ENCODE data around the gene SF3A1. TPM values are rescaled to one million over a fixed set of nuclear protein-coding genes. Genes with fewer than 3 reads are reported as not detected.

SF3A1 gene
- total RNA-seq, 2 experiments from 2014 or later, result 225 to 226 TPM

- Mint-ChIP-seq H3K9me3 (no peaks in the 10 kb centered on the region), H3K4me1 (peaks cover 77% of the 10 kb centered on the region), H3K27me3 (no peaks in the 10 kb centered on the region), H3K36me3 (ENCODE audit: low read depth) (peaks cover 19% of the 10 kb centered on the region), H3K4me3 (peak overlapping the region; percentile 77), H3K27ac (peak overlapping the region; percentile 66)
- DNase-seq, result peak; percentile 91
- POLR2A ChIA-PET, result interaction anchor here (0.6 to 16.4 kb wide), 26 partner anchors 11 to 183 kb away, joined by 3 to 253 read pairs (median 5); partner anchors contain the start of genes CCDC157, OSM, RNF215 and SF3A1
- CTCF ChIA-PET, result interaction anchor here (0.6 to 10.7 kb wide), 56 partner anchors 9 to 607 kb away, joined by 3 to 185 read pairs (median 7); partner anchors contain the start of genes CCDC157, LIF, MTFP1 and OSM
Measured at GRCh38 chr22:30287648-30288418, 68.9 kb downstream of the SF3A1 start.

GRCh38 chr22:30286813-30287647 lies 69.7 kb downstream of the SF3A1 start:
- peaks cover 17% of the 10 kb centered on the region for H3K36me3 Mint-ChIP-seq (ENCODE audit: low read depth)
- H3K4me1 Mint-ChIP-seq, result peaks cover 85% of the 10 kb centered on the region
- ChIA-PET POLR2A (interaction anchor here (0.6 to 16.4 kb wide), 16 partner anchors 14 to 182 kb away, joined by 3 to 253 read pairs (median 12); partner anchors contain the start of genes CCDC157, OSM, RNF215 and SF3A1), CTCF (interaction anchor here (0.7 to 10.7 kb wide), 52 partner anchors 10 to 363 kb away, joined by 3 to 185 read pairs (median 10); partner anchors contain the start of genes CCDC157, LIF, MTFP1 and OSM)
- peak overlapping the region; percentile 62 for H3K27ac Mint-ChIP-seq
- H3K9me3 Mint-ChIP-seq, result no peaks in the 10 kb centered on the region
- no peak overlapping the region for H3K4me3 Mint-ChIP-seq
- no peaks in the 10 kb centered on the region for H3K27me3 Mint-ChIP-seq
- peak; percentile 90 for DNase-seq

DNA sequence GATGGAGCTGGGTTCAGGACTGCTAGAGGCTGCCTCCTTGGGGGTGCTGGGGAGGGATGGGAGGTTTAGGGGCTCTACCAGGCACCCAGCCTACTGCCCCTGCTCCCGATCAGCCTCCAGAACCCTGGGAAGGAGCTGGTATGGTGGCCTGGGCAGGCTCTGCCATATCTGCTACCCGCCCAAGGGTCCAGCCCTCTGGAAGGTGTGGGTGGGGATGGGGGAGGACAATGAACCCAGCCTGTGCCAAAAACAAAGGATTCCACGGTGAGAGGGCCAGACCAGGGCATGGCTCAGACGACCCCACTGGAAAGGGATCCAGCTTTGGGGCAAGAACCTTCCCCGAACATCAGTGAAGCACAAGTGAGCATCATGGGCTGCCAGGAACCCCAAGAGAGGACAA lies 70.4 kb downstream of the SF3A1 start:
- Mint-ChIP-seq H3K9me3 (no peaks in the 10 kb centered on the region), H3K4me3 (no peak overlapping the region), H3K4me1 (peaks cover 83% of the 10 kb centered on the region), H3K36me3 (ENCODE audit: low read depth) (peaks cover 14% of the 10 kb centered on the region), H3K27me3 (no peaks in the 10 kb centered on the region), H3K27ac (no peak overlapping the region)
- DNase-seq, result no peak
- ChIA-PET POLR2A (interaction anchor here (1.0 to 16.4 kb wide), 5 partner anchors 10 to 181 kb away, joined by 3 to 253 read pairs (median 3); partner anchors contain the start of gene OSM), CTCF (interaction anchor here (0.7 to 10.7 kb wide), 10 partner anchors 18 to 198 kb away, joined by 3 to 119 read pairs (median 8); partner anchors contain the start of genes LIF, OSM and RNF215)

DNA sequence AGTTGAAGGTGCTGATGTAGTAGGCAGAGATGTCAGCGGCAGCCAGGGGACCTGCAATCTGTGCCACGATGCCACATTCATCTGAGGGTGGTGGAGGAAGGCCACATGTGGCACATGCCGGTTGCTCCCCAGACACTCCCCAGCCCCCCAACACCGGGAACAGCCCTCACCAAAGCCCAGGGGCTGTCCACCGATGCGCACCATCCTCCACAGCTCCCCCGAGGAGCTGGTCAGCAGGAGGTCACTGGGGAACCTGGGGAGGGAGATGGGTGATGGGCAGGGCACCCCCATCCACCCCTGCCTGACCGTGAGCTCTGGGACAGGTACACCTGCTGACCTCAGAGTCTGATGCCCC lies 70.9 kb downstream of the SF3A1 start:
- H3K4me3 Mint-ChIP-seq, result no peak overlapping the region
- POLR2A ChIA-PET, result interaction anchor here (1.0 to 16.4 kb wide), 5 partner anchors 10 to 181 kb away, joined by 3 to 253 read pairs (median 3); partner anchors contain the start of gene OSM
- H3K4me1 Mint-ChIP-seq, result peaks cover 79% of the 10 kb centered on the region

GRCh38 chr22:30285176-30285845 lies 71.4 kb downstream of the SF3A1 start:
- CTCF ChIA-PET, result interaction anchor here (0.7 to 10.7 kb wide), 11 partner anchors 17 to 179 kb away, joined by 3 to 119 read pairs (median 4); partner anchors contain the start of genes LIF, OSM and RNF215
- POLR2A ChIA-PET, result interaction anchor here (1.0 to 16.4 kb wide), 5 partner anchors 9 to 180 kb away, joined by 3 to 253 read pairs (median 3); partner anchors contain the start of gene OSM
- no peak for DNase-seq
- H3K36me3 Mint-ChIP-seq (ENCODE audit: low read depth), result peaks cover 14% of the 10 kb centered on the region
- H3K4me1 Mint-ChIP-seq, result peaks cover 76% of the 10 kb centered on the region
- no peak overlapping the region for H3K4me3 Mint-ChIP-seq
- H3K27ac Mint-ChIP-seq, result peak overlapping the region; percentile 32
- no peaks in the 10 kb centered on the region for H3K9me3 Mint-ChIP-seq
- no peaks in the 10 kb centered on the region for H3K27me3 Mint-ChIP-seq

More for the DNA sequence above, 70.9 kb downstream of the SF3A1 start:
- no peak for DNase-seq
- Mint-ChIP-seq H3K36me3 (ENCODE audit: low read depth) (peaks cover 14% of the 10 kb centered on the region), H3K9me3 (no peaks in the 10 kb centered on the region), H3K27ac (no peak overlapping the region), H3K27me3 (no peaks in the 10 kb centered on the region)
- CTCF ChIA-PET, result interaction anchor here (0.7 to 10.7 kb wide), 10 partner anchors 17 to 179 kb away, joined by 3 to 119 read pairs (median 4); partner anchors contain the start of genes LIF, OSM and RNF215

- Mint-ChIP-seq H3K9me3 (no peaks in the 10 kb centered on the region), H3K36me3 (ENCODE audit: low read depth) (peaks cover 16% of the 10 kb centered on the region), H3K4me3 (peak overlapping the region; percentile 70), H3K4me1 (peaks cover 73% of the 10 kb centered on the region), H3K27me3 (no peaks in the 10 kb centered on the region), H3K27ac (peak overlapping the region; percentile 73)
- ChIA-PET POLR2A (interaction anchor here (0.7 to 16.4 kb wide), 3 partner anchors 18 to 139 kb away, joined by 3 to 253 read pairs (median 3); partner anchors contain the start of gene OSM), CTCF (interaction anchor here (0.6 to 10.7 kb wide), 8 partner anchors 16 to 178 kb away, joined by 3 to 119 read pairs (median 12); partner anchors contain the start of genes OSM and RNF215)
- DNase-seq, result no peak
Measured at GRCh38 chr22:30284666-30285065, 72.0 kb downstream of the SF3A1 start.

DNA sequence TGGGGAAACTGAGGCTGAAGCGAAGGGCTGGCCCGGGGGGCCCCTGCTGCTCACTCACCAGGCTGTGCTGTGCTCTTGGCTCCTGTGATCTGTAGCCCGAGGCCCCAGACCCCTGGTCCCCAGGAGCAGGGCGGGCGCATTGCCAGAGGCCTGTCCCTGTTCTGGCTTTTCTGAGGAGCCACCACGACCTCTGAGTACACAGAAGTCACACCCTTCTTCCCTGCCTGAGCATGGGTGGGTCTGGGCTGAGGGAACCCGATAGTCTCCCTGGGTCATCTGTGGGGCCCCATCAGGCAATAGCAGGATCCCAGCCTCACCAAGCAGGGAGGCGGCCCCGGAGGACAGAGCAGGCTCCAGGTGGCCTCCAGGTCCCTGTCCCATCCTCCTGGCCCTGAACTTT lies 72.5 kb downstream of the SF3A1 start:
- Mint-ChIP-seq H3K4me3 (peak overlapping the region; percentile 70), H3K36me3 (ENCODE audit: low read depth) (peaks cover 21% of the 10 kb centered on the region), H3K9me3 (no peaks in the 10 kb centered on the region), H3K27ac (peak overlapping the region; percentile 73), H3K4me1 (peaks cover 75% of the 10 kb centered on the region), H3K27me3 (no peaks in the 10 kb centered on the region)
- no peak for DNase-seq
- POLR2A ChIA-PET, result interaction anchor here (0.7 to 16.4 kb wide), 5 partner anchors 10 to 72 kb away, joined by 3 to 253 read pairs (median 6); partner anchors contain the start of genes CCDC157, OSM and SF3A1
- CTCF ChIA-PET, result interaction anchor here (0.6 to 10.7 kb wide), 8 partner anchors 15 to 178 kb away, joined by 3 to 119 read pairs (median 12); partner anchors contain the start of genes OSM and RNF215

- CTCF ChIA-PET, result interaction anchor here (0.5 to 10.7 kb wide), 9 partner anchors 15 to 347 kb away, joined by 3 to 119 read pairs (median 4); partner anchors contain the start of genes OSM and RNF215
- peak overlapping the region; percentile 83 for H3K27ac Mint-ChIP-seq
- no peak for DNase-seq
- no peaks in the 10 kb centered on the region for H3K27me3 Mint-ChIP-seq
- no peaks in the 10 kb centered on the region for H3K9me3 Mint-ChIP-seq
- peak overlapping the region; percentile 70 for H3K4me3 Mint-ChIP-seq
- POLR2A ChIA-PET, result interaction anchor here (1.0 to 16.4 kb wide), 8 partner anchors 11 to 141 kb away, joined by 3 to 253 read pairs (median 4); partner anchors contain the start of genes CCDC157, OSM, SEC14L2 and SF3A1
- peaks cover 79% of the 10 kb centered on the region for H3K4me1 Mint-ChIP-seq
- peaks cover 27% of the 10 kb centered on the region for H3K36me3 Mint-ChIP-seq (ENCODE audit: low read depth)
Measured at GRCh38 chr22:30283342-30283741, 73.4 kb downstream of the SF3A1 start.

- Mint-ChIP-seq H3K27me3 (no peaks in the 10 kb centered on the region), H3K4me1 (peaks cover 79% of the 10 kb centered on the region), H3K4me3 (peak overlapping the region; percentile 70), H3K36me3 (ENCODE audit: low read depth) (peaks cover 34% of the 10 kb centered on the region), H3K27ac (peak overlapping the region; percentile 83), H3K9me3 (no peaks in the 10 kb centered on the region)
- POLR2A ChIA-PET, result interaction anchor here (1.0 to 16.4 kb wide), 7 partner anchors 16 to 142 kb away, joined by 3 to 253 read pairs (median 3); partner anchors contain the start of genes CCDC157, OSM, SEC14L2 and SF3A1
- DNase-seq, result no peak
- CTCF ChIA-PET, result interaction anchor here (0.6 to 10.7 kb wide), 7 partner anchors 14 to 176 kb away, joined by 3 to 119 read pairs (median 20); partner anchors contain the start of genes OSM and RNF215
Measured at GRCh38 chr22:30282616-30283046, 74.1 kb downstream of the SF3A1 start.
